Psoas muscle (tissue), 8 donors: ENCODE data around the gene WWOX. TPM values are rescaled to one million over a fixed set of nuclear protein-coding genes. Genes with fewer than 3 reads are reported as not detected.

ENCODE experiments used
- ATAC-seq, 4 donors: fragments of 200-7000 bp; cut with Tn5 transposase; one replicate each; pipeline ENCODE4 v1.9.1; 2020; ENCODE audit warnings: moderate library complexity in 3 of 4, mild to moderate bottlenecking in 2 of 4
- DNase-seq, 2 donors: peaks; one replicate each; pipeline ENCODE4 v3.0.0-alpha.2; 2020
- H3K27ac ChIP-seq: fragments of 200-600 bp; one replicate; pipeline ENCODE4 v1.8.0; 2022
- H3K27me3 ChIP-seq, 3 donors: fragments of 200-600 bp in 1 of 3; one replicate each; pipeline versions ENCODE4 v1.6.1 to v1.8.0; 2013 to 2022; ENCODE audit warnings: low read length in 2 of 3, mild to moderate bottlenecking in 2 of 3, moderate library complexity in 1 of 3; ENCODE audit not compliant: insufficient read depth in 3 of 3
- H3K36me3 ChIP-seq, 2 donors: fragments of 200-600 bp in 1 of 2; one replicate each; pipeline versions ENCODE4 v1.6.1 to v1.8.0; 2013 to 2022; ENCODE audit warnings: low read depth in 1 of 2, mild to moderate bottlenecking in 1 of 2, moderate library complexity in 1 of 2; ENCODE audit not compliant: insufficient read depth in 1 of 2
- H3K4me1 ChIP-seq: fragments of 200-600 bp; one replicate; pipeline ENCODE4 v1.8.0; 2022
- H3K4me3 ChIP-seq: fragments of 200-600 bp; one replicate; pipeline ENCODE4 v1.8.0; 2022; ENCODE audit warnings: mild to moderate bottlenecking
- H3K9me3 ChIP-seq: fragments of 200-600 bp; one replicate; pipeline ENCODE4 v1.8.0; 2022
- CTCF ChIP-seq: fragments of 200-600 bp; IDR thresholded peaks from one replicate; pipeline ENCODE4 v1.8.0; 2022; ENCODE audit warnings: antibody characterized with exemption
- WGBS, 3 donors: extraction: QIAGEN DNeasy Blood & Tissue Kit; methylation state at CpG; one replicate each; pipeline versions ENCODE4 v1.1.6 to v1.1.7; 2013; 5-methylcytosine and 5-hydroxymethylcytosine counted together
- intact Hi-C, 2 donors: fragments of 100-400 bp; cut with DNase I; formaldehyde crosslinking; loops; one replicate each; pipeline versions ENCODE4 v1.11.0 to v1.14.2; 2022
- polyA plus RNA-seq, 3 donors: library from polyadenylated mRNA; stranded (reverse); fragments of 200-250 nt; gene quantifications; one replicate each; pipeline ENCODE4 v1.2.3, GENCODE V29; 2013
- total RNA-seq, 4 donors: library from RNA; stranded (reverse); fragmentation: NEBNext Ultra II Directional in 2 of 4; extraction: Animal tissue kit (Norgen Biotek cat#: 25700) in 2 of 4; gene quantifications; one replicate each; pipeline versions ENCODE4 v1.2.1 to v1.2.4, GENCODE V29; 2021 to 2023
- donor health status: healthy with polysubstance abuse.
- donor health status: DM: no; HTN: no; CAD: no; lungs with moderate emphysema.
- donor health status: Bipolar disorder and iron deficiency.
- donor health status: healthy.
- donor health status: DM: yes; HTN: yes; CAD: no.
- donor health status: DM: no; HTN: no; CAD: no.
- donor health status: DM: no; HTN: no; CAD: no.
- donor health status: DM: yes; HTN: yes; CAD: no.

WWOX gene
- total and polyA plus RNA-seq, 7 donors = 3.1 to 6.6 (median 5.0) TPM

GRCh38 chr16:78552106-78552675 is 452.7 kb downstream of the WWOX start:
- no peak for DNase-seq
- H3K4me3 ChIP-seq = no peak overlapping the region
- H3K27ac ChIP-seq = no peak overlapping the region
- no peak for ATAC-seq
- no peaks in the 10 kb centered on the region for H3K9me3 ChIP-seq
- WGBS, 3 donors = 77 to 82% (median 78%) methylated on average over 16 of the region's 16 CpGs
- TF ChIP-seq CTCF = no peak
- no peaks in the 10 kb centered on the region for H3K36me3 ChIP-seq
- intact Hi-C loops = no loop called here
- H3K27me3 ChIP-seq = peaks cover 0 to 2% (median 0%) of the 10 kb centered on the region in 3 donors
- no peaks in the 10 kb centered on the region for H3K4me1 ChIP-seq

DNA sequence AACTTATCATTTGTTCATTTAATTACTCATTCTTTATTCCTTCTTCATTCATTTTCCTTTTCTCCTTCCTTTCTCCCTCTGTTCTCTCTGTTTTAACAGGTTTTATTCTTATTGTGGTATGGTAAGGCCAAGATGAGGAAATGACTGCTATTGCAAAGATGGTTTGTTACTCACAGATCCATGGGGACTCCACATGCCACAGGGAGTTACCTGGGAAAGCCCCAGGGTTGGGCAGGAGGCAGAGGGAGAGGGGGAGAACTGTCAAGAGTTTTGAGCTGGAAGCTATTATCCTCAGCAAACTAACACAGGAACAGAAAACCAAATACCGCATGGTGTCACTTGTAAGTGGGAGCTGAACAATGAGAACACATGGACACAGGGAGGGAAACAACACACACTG is 453.3 kb downstream of the WWOX start:
- intact Hi-C loops = no loop called here
- no peak for DNase-seq
- ATAC-seq = no peak
- TF ChIP-seq CTCF = no peak
- H3K4me1 ChIP-seq = no peaks in the 10 kb centered on the region
- no peaks in the 10 kb centered on the region for H3K36me3 ChIP-seq
- H3K27me3 ChIP-seq = peaks cover 0 to 2% (median 0%) of the 10 kb centered on the region in 3 donors
- no peak overlapping the region for H3K4me3 ChIP-seq
- no peak overlapping the region for H3K27ac ChIP-seq
- WGBS, 3 donors = 95 to 100% (median 100%) methylated on average over 1 of the region's 1 CpG
- no peaks in the 10 kb centered on the region for H3K9me3 ChIP-seq

- H3K27ac ChIP-seq = no peak overlapping the region
- H3K9me3 ChIP-seq = no peaks in the 10 kb centered on the region
- H3K36me3 ChIP-seq = no peaks in the 10 kb centered on the region
- ATAC-seq (no peak), DNase-seq (no peak)
- H3K27me3 ChIP-seq = peaks cover 0 to 2% (median 0%) of the 10 kb centered on the region in 3 donors
- no peaks in the 10 kb centered on the region for H3K4me1 ChIP-seq
- intact Hi-C loops = no loop called here
- H3K4me3 ChIP-seq = no peak overlapping the region
- no peak for TF ChIP-seq CTCF
- WGBS, 3 donors = 88 to 89% (median 89%) methylated on average over 10 of the region's 10 CpGs
These were observed 454.0 kb downstream of the WWOX start for GRCh38 chr16:78553268-78554039.

GRCh38 chr16:78556421-78556820 is 457.0 kb downstream of the WWOX start:
- Histone ChIP-seq H3K9me3 (no peaks in the 10 kb centered on the region), H3K27ac (no peak overlapping the region), H3K4me1 (no peaks in the 10 kb centered on the region), H3K4me3 (no peak overlapping the region), H3K27me3 (peaks cover 0 to 2% (median 0%) of the 10 kb centered on the region in 3 donors), H3K36me3 (no peaks in the 10 kb centered on the region)
- TF ChIP-seq CTCF = no peak
- WGBS, 3 donors = 96 to 97% (median 96%) methylated on average over 16 of the region's 16 CpGs
- DNase-seq = no peak
- intact Hi-C loops = loop anchor here in 1 of 2 donors (5.0 kb wide), 1 partner anchor 34 kb away; no protein-coding TSS in a partner anchor
- no peak for ATAC-seq
